Astrocyte (in vitro differentiated cells and primary cell): ENCODE results near the gene SHISA9.

Experiments used
- EZH2 ChIP-seq: IDR thresholded peaks from 2 replicates; pipeline ENCODE4 v1.6.1; 2012; ENCODE audit warnings: mild to moderate bottlenecking, low read length, inconsistent platforms; ENCODE audit not compliant: insufficient read depth
- TF ChIP-seq, protein P1 (sequence below): IDR thresholded peaks from 2 replicates; pipeline ENCODE4 v1.5.1; 2011; ENCODE audit warnings: low read depth, mild to moderate bottlenecking, inconsistent platforms, low read length, moderate library complexity; ENCODE audit not compliant: insufficient read depth

DNA sequence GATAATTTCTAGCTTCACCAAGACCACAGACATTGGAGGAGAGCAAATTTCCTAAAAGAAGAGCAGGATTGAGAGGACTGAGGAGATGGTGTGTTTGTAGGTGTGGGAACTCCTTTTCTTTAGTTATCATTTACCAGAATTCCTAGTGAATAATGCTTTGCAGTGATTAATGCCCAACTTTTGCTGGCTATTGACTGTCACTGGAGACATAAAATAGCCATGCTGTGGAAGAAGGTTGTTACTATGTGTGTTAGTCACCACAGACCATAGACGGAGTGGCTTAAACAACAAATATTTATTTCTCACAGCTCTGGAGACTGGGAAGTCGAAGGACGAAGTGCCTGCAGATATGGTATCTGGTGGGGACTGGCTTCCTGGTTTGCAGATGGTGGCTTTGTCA, 179.1 kb downstream of the SHISA9 start:
- TF ChIP-seq, protein P1, sequence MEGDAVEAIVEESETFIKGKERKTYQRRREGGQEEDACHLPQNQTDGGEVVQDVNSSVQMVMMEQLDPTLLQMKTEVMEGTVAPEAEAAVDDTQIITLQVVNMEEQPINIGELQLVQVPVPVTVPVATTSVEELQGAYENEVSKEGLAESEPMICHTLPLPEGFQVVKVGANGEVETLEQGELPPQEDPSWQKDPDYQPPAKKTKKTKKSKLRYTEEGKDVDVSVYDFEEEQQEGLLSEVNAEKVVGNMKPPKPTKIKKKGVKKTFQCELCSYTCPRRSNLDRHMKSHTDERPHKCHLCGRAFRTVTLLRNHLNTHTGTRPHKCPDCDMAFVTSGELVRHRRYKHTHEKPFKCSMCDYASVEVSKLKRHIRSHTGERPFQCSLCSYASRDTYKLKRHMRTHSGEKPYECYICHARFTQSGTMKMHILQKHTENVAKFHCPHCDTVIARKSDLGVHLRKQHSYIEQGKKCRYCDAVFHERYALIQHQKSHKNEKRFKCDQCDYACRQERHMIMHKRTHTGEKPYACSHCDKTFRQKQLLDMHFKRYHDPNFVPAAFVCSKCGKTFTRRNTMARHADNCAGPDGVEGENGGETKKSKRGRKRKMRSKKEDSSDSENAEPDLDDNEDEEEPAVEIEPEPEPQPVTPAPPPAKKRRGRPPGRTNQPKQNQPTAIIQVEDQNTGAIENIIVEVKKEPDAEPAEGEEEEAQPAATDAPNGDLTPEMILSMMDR: no peak
- TF ChIP-seq EZH2: no peak
